ENCODE measurements around the gene SKOR1.

- TF ChIP-seq EP300 (IDR thresholded peaks at IDR 0.05) (no peak), CTCF (IDR thresholded peaks at IDR 0.05) (no peak)
Observed at GRCh38 chr15:67857220-67857619, 31.9 kb downstream of the SKOR1 start.

All from suprapubic skin (tissue), 3 donors.